CD14-positive monocyte (primary cell): ENCODE measurements around the gene FAM3C. TPM values are rescaled to one million over a fixed set of nuclear protein-coding genes. Genes with fewer than 3 reads are reported as not detected.

Source experiments
- DNase-seq, 3 donors: peaks; one replicate each; pipeline ENCODE4 v3.0.0-alpha.2; 2011 to 2022
- H2AFZ ChIP-seq: 2 replicates; pipeline ENCODE4 v1.6.0; 2012; ENCODE audit warnings: mild to moderate bottlenecking, low read depth, low read length, inconsistent platforms; ENCODE audit not compliant: insufficient read depth, poor library complexity, severe bottlenecking
- H3K27ac ChIP-seq, 2 donors: 1 replicate in 1 of 2; 2 replicates in 1 of 2; pipeline ENCODE4 v1.5.1; 2012 to 2013; ENCODE audit warnings: low read length in 2 of 2, control low read depth in 1 of 2, inconsistent platforms in 1 of 2, low read depth in 1 of 2, mild to moderate bottlenecking in 1 of 2
- H3K27me3 ChIP-seq, 2 donors: one replicate each; pipeline versions ENCODE4 v1.6.0 to v1.6.1; 2011 to 2013; ENCODE audit warnings: low read length in 2 of 2; ENCODE audit not compliant: control insufficient read depth in 2 of 2, insufficient read depth in 2 of 2
- H3K36me3 ChIP-seq, 2 donors: replicated peaks in 1 of 2; 1 replicate in 1 of 2; 2 replicates in 1 of 2; pipeline versions ENCODE4 v1.5.1 to v1.6.1; 2012 to 2013; ENCODE audit warnings: low read length in 2 of 2, control low read depth in 1 of 2, inconsistent platforms in 1 of 2, mild to moderate bottlenecking in 1 of 2; ENCODE audit not compliant: insufficient read depth in 2 of 2, control insufficient read depth in 1 of 2
- H3K4me1 ChIP-seq, 2 donors: 1 replicate in 1 of 2; 2 replicates in 1 of 2; pipeline versions ENCODE4 v1.5.1 to v1.6.1; 2012 to 2013; ENCODE audit warnings: low read length in 2 of 2, control low read depth in 1 of 2, inconsistent platforms in 1 of 2, mild to moderate bottlenecking in 1 of 2, moderate library complexity in 1 of 2; ENCODE audit not compliant: insufficient read depth in 2 of 2, control insufficient read depth in 1 of 2
- H3K4me2 ChIP-seq: replicated peaks from 2 replicates; pipeline ENCODE3; 2012; ENCODE audit warnings: low read length, moderate library complexity, mild to moderate bottlenecking; ENCODE audit not compliant: poor library complexity, severe bottlenecking; ENCODE audit errors: extremely low read depth
- H3K4me3 ChIP-seq, 3 experiments: fragments of 200-600 bp in 1 of 3; sonication (generic) in 1 of 3; replicated peaks in 1 of 3; 1 replicate in 2 of 3; 2 replicates in 1 of 3; pipeline ENCODE4 v1.5.1; 2011 to 2013; ENCODE audit warnings: low read length in 3 of 3, mild to moderate bottlenecking in 3 of 3, control low read depth in 2 of 3, low read depth in 2 of 3, inconsistent platforms in 1 of 3, moderate library complexity in 1 of 3
- H3K79me2 ChIP-seq: 2 replicates; pipeline ENCODE4 v1.6.0; 2012; ENCODE audit warnings: mild to moderate bottlenecking, control low read depth, inconsistent platforms, low read length, moderate library complexity; ENCODE audit not compliant: insufficient read depth
- H3K9ac ChIP-seq: 2 replicates; pipeline ENCODE4 v1.6.0; 2017; ENCODE audit warnings: low read length, mild to moderate bottlenecking; ENCODE audit not compliant: insufficient read depth, poor library complexity, severe bottlenecking
- H3K9me3 ChIP-seq, 2 donors: replicated peaks in 1 of 2; 1 replicate in 1 of 2; 2 replicates in 1 of 2; pipeline versions ENCODE4 v1.5.1 to v1.6.1; 2012 to 2013; ENCODE audit warnings: low read length in 2 of 2, control low read depth in 1 of 2; ENCODE audit not compliant: control insufficient read depth in 1 of 2, insufficient read depth in 1 of 2
- H4K20me1 ChIP-seq: 2 replicates; pipeline ENCODE4 v1.6.0; 2012; ENCODE audit warnings: mild to moderate bottlenecking, low read length, control low read depth, moderate library complexity; ENCODE audit not compliant: insufficient read depth
- H3K27ac Mint-ChIP-seq, 7 donors: one replicate each; pipeline ENCODE4 v1.8.0; 2020; ENCODE audit warnings: mild to moderate bottlenecking in 7 of 7, mixed read lengths in 7 of 7, moderate library complexity in 6 of 7, inconsistent platforms in 2 of 7
- H3K27me3 Mint-ChIP-seq, 3 donors: one replicate each; pipeline ENCODE4 v1.8.0; 2021 to 2022; ENCODE audit warnings: low read depth in 3 of 3, mild to moderate bottlenecking in 3 of 3, mixed read lengths in 3 of 3, moderate library complexity in 3 of 3, inconsistent platforms in 1 of 3
- H3K36me3 Mint-ChIP-seq, 2 donors: one replicate each; pipeline ENCODE4 v1.8.0; 2020; ENCODE audit warnings: mixed read lengths in 2 of 2, inconsistent platforms in 1 of 2, mild to moderate bottlenecking in 1 of 2
- H3K4me1 Mint-ChIP-seq: one replicate; pipeline ENCODE4 v1.8.0; 2020; ENCODE audit warnings: mild to moderate bottlenecking, mixed read lengths
- H3K4me3 Mint-ChIP-seq, 2 donors: one replicate each; pipeline ENCODE4 v1.8.0; 2020; ENCODE audit warnings: mild to moderate bottlenecking in 2 of 2, mixed read lengths in 2 of 2, moderate library complexity in 1 of 2
- H3K9me3 Mint-ChIP-seq, 7 donors: one replicate each; pipeline ENCODE4 v1.8.0; 2020 to 2022; ENCODE audit warnings: mixed read lengths in 7 of 7, mild to moderate bottlenecking in 6 of 7, moderate library complexity in 6 of 7, inconsistent platforms in 2 of 7
- CTCF ChIP-seq: fragments of 200-600 bp; IDR thresholded peaks from one replicate; pipeline ENCODE4 v1.8.0; 2022; ENCODE audit warnings: antibody characterized with exemption, mild to moderate bottlenecking
- WGBS: methylation state at CpG from one replicate; pipeline ENCODE4 v1.1.5; 2013; ENCODE audit warnings: missing lambda C conversion rate; ENCODE audit not compliant: insufficient coverage; 5-methylcytosine and 5-hydroxymethylcytosine counted together
- intact Hi-C, 2 donors: fragments of 100-400 bp; cut with micrococcal nuclease; formaldehyde crosslinking; loops; one replicate each; pipeline versions ENCODE4 v1.15.0 to v1.15.1; 2023
- polyA plus RNA-seq, 3 donors: library from polyadenylated mRNA; depleted of rRNA in 1 of 3; unstranded in 2 of 3; stranded (reverse) in 1 of 3; fragments of 300-500 nt in 2 of 3; fragments of >200 nt in 1 of 3; fragmentation: Illumina TruSeq in 2 of 3; gene quantifications; 1 replicate in 2 of 3; 2 replicates in 1 of 3; pipeline ENCODE4 v1.2.3, GENCODE V29; 2012 to 2021

The FAM3C gene
- polyA plus RNA-seq, 3 donors: 5.5 to 13.0 (median 7.3) TPM

- DNase-seq: no peak
- TF ChIP-seq CTCF: no peak
- no peak overlapping the region for H3K4me3 ChIP-seq
- H3K9ac ChIP-seq: no peak overlapping the region
- Mint-ChIP-seq H3K27ac (no peak overlapping the region), H3K27me3 (no peaks in the 10 kb centered on the region), H3K9me3 (peaks cover 0 to 6% (median 4%) of the 10 kb centered on the region in 7 donors), H3K36me3 (peaks cover 4 to 6% of the 10 kb centered on the region in 2 donors), H3K4me3 (no peak overlapping the region), H3K4me1 (peaks cover 14% of the 10 kb centered on the region)
- no peaks in the 10 kb centered on the region for H3K27me3 ChIP-seq
- H4K20me1 ChIP-seq: peaks cover 6% of the 10 kb centered on the region
- no peaks in the 10 kb centered on the region for H3K36me3 ChIP-seq
- H3K9me3 ChIP-seq: peaks cover 0 to 5% of the 10 kb centered on the region in 2 donors
- peaks cover 16% of the 10 kb centered on the region for H3K79me2 ChIP-seq
- no peak overlapping the region for H2AFZ ChIP-seq
- H3K27ac ChIP-seq: no peak overlapping the region
- H3K4me2 ChIP-seq: no peak overlapping the region
- H3K4me1 ChIP-seq: peaks cover 4 to 7% of the 10 kb centered on the region in 2 donors
- intact Hi-C loops: no loop called here
Observed at GRCh38 chr7:121390109-121390508, 6.0 kb downstream of the FAM3C start.

GRCh38 chr7:121388950-121389349, 7.2 kb downstream of the FAM3C start:
- no peak for DNase-seq
- Mint-ChIP-seq H3K27me3 (no peaks in the 10 kb centered on the region), H3K9me3 (peaks cover 0 to 6% (median 4%) of the 10 kb centered on the region in 7 donors), H3K4me1 (peaks cover 12% of the 10 kb centered on the region), H3K4me3 (no peak overlapping the region), H3K36me3 (peaks cover 4 to 6% of the 10 kb centered on the region in 2 donors), H3K27ac (no peak overlapping the region)
- no peak overlapping the region for H3K9ac ChIP-seq
- peaks cover 0 to 5% of the 10 kb centered on the region in 2 donors for H3K9me3 ChIP-seq
- H3K4me1 ChIP-seq: peaks cover 4 to 7% of the 10 kb centered on the region in 2 donors
- no peak overlapping the region for H2AFZ ChIP-seq
- TF ChIP-seq CTCF: no peak
- H3K27ac ChIP-seq: no peak overlapping the region
- H3K79me2 ChIP-seq: peaks cover 16% of the 10 kb centered on the region
- WGBS: no CpG with 5 or more reads among the region's 1 CpG
- intact Hi-C loops: no loop called here
- no peak overlapping the region for H3K4me2 ChIP-seq
- no peaks in the 10 kb centered on the region for H3K27me3 ChIP-seq
- H4K20me1 ChIP-seq: peaks cover 6% of the 10 kb centered on the region
- no peaks in the 10 kb centered on the region for H3K36me3 ChIP-seq
- no peak overlapping the region for H3K4me3 ChIP-seq
